ENCODE results near the gene HYKK. TPM values are rescaled to one million over a fixed set of nuclear protein-coding genes. Genes with fewer than 3 reads are reported as not detected.
A peak's percentile ranks its signal among the peaks of the same experiment; 100 is the strongest.

Gene HYKK
- total RNA-seq, 1 experiment from 2014 or later, result 3.1 TPM

GRCh38 chr15:78481917-78482316 is 25.5 kb upstream of the HYKK start:
- no peaks in the 10 kb centered on the region for H3K9me3 Mint-ChIP-seq
- ATAC-seq (no peak), DNase-seq (ENCODE audit: low spot score) (no peak)
- ChIA-PET CTCF (interaction anchor here (0.7 to 1.7 kb wide), 6 partner anchors 24 to 173 kb away, joined by 3 to 18 read pairs (median 4); partner anchors contain the start of gene IREB2), POLR2A (no interaction called here)
- H3K4me3 Mint-ChIP-seq, result no peak overlapping the region
- H3K36me3 Mint-ChIP-seq, result peaks cover 56% of the 10 kb centered on the region
- TF ChIP-seq OVOL2 (CRISPR knock-in tag; IDR thresholded peaks at IDR 0.05; ENCODE audit: borderline replicate concordance) (no peak), ATF2 (CRISPR knock-in tag; IDR thresholded peaks at IDR 0.05; ENCODE audit: borderline replicate concordance, low read depth) (no peak), ZBTB43 (CRISPR knock-in tag; IDR thresholded peaks at IDR 0.05) (no peak), E2F4 (CRISPR knock-in tag; IDR thresholded peaks at IDR 0.05; ENCODE audit: borderline replicate concordance, low read depth) (no peak), ZNF121 (CRISPR knock-in tag; IDR thresholded peaks at IDR 0.05) (peak; percentile 96), ETV6 (CRISPR knock-in tag; IDR thresholded peaks at IDR 0.05) (no peak)
- no peaks in the 10 kb centered on the region for H3K27me3 Mint-ChIP-seq (ENCODE audit: low read depth)
- 0 out of 2 replicates have a peak overlapping the region, but pooled peaks have one; percentile 83 for H3K27ac Mint-ChIP-seq
- no peaks in the 10 kb centered on the region for H3K4me1 Mint-ChIP-seq

- no peak overlapping the region for H3K4me3 Mint-ChIP-seq
- no peaks in the 10 kb centered on the region for H3K9me3 Mint-ChIP-seq
- H3K27me3 Mint-ChIP-seq (ENCODE audit: low read depth), result no peaks in the 10 kb centered on the region
- ATAC-seq (no peak), DNase-seq (ENCODE audit: low spot score) (no peak)
- CTCF ChIA-PET, result no interaction called here
- peaks cover 62% of the 10 kb centered on the region for H3K36me3 Mint-ChIP-seq
- no peaks in the 10 kb centered on the region for H3K4me1 Mint-ChIP-seq
- POLR2A ChIA-PET, result no interaction called here
- TF ChIP-seq HMGA2 (CRISPR knock-in tag; IDR thresholded peaks at IDR 0.05), result no peak
- no peak for TF ChIP-seq MAX (CRISPR knock-in tag; IDR thresholded peaks at IDR 0.05)
- TF ChIP-seq RELA (CRISPR knock-in tag; IDR thresholded peaks at IDR 0.05; ENCODE audit: borderline replicate concordance), result no peak
- TF ChIP-seq E2F1 (CRISPR knock-in tag; IDR thresholded peaks at IDR 0.05), result no peak
- no peak for TF ChIP-seq ESRRA (CRISPR knock-in tag; IDR thresholded peaks at IDR 0.05; ENCODE audit: borderline replicate concordance)
- TF ChIP-seq ARID4B (CRISPR knock-in tag; IDR thresholded peaks at IDR 0.05; ENCODE audit: borderline replicate concordance), result no peak
- TF ChIP-seq NR1H2 (CRISPR knock-in tag; IDR thresholded peaks at IDR 0.05), result no peak
- TF ChIP-seq IRF1 (CRISPR knock-in tag; IDR thresholded peaks at IDR 0.05), result no peak
- no peak for TF ChIP-seq ZNF219 (CRISPR knock-in tag; IDR thresholded peaks at IDR 0.05; ENCODE audit: borderline replicate concordance)
- TF ChIP-seq ZNF138 (CRISPR knock-in tag; conservative IDR thresholded peaks at IDR 0.05), result no peak
- no peak for TF ChIP-seq NR2C2 (CRISPR knock-in tag; IDR thresholded peaks at IDR 0.05)
- no peak for TF ChIP-seq ZMAT4 (CRISPR knock-in tag; IDR thresholded peaks at IDR 0.05)
- no peak overlapping the region for H3K27ac Mint-ChIP-seq
Measured at GRCh38 chr15:78492872-78493271, 14.5 kb upstream of the HYKK start.

All from WTC11 (cell line).